ENCODE data around the gene ANKRD34B.

Gene ANKRD34B

DNA sequence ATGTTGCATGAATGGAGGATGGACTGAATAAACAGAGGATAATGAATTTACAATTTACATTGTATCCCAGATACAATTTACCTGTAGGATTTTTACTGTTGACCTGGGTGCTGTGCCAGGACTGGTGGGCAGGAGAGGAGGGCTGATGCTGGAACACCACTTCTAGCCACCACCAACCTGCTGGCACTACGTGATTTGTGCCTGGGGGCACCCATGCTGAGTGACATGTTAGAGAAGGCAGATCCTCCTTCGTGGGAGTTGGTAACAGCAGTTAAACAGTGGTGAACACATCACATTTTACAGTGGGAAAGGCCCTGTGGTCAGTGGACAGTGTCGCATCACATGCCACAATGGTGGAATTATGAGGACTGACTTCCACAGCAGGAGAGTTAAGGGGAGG is 3.0 kb upstream of the ANKRD34B start:
- Histone ChIP-seq H3K9ac (ENCODE audit: low read depth in 1 of 2, low read length in 2 of 2) (no peak overlapping the region), H3K36me3 (ENCODE audit: control insufficient read depth in 1 of 2, insufficient read depth in 2 of 2, low read length in 2 of 2) (no peaks in the 10 kb centered on the region), H3K4me3 (ENCODE audit: low read depth in 1 of 2, low read length in 2 of 2) (no peak overlapping the region), H3K4me1 (ENCODE audit: control insufficient read depth in 1 of 2, insufficient read depth in 2 of 2, low read length in 2 of 2) (peaks cover 0 to 5% of the 10 kb centered on the region in 2 donors), H3K9me3 (ENCODE audit: control insufficient read depth in 1 of 2, low read length in 2 of 2) (no peaks in the 10 kb centered on the region), H3K27me3 (ENCODE audit: control insufficient read depth in 1 of 2, insufficient read depth in 2 of 2, low read length in 2 of 2) (peaks cover 37 to 41% of the 10 kb centered on the region in 2 donors), H3K27ac (ENCODE audit: low read depth, low read length) (no peak overlapping the region)

DNA sequence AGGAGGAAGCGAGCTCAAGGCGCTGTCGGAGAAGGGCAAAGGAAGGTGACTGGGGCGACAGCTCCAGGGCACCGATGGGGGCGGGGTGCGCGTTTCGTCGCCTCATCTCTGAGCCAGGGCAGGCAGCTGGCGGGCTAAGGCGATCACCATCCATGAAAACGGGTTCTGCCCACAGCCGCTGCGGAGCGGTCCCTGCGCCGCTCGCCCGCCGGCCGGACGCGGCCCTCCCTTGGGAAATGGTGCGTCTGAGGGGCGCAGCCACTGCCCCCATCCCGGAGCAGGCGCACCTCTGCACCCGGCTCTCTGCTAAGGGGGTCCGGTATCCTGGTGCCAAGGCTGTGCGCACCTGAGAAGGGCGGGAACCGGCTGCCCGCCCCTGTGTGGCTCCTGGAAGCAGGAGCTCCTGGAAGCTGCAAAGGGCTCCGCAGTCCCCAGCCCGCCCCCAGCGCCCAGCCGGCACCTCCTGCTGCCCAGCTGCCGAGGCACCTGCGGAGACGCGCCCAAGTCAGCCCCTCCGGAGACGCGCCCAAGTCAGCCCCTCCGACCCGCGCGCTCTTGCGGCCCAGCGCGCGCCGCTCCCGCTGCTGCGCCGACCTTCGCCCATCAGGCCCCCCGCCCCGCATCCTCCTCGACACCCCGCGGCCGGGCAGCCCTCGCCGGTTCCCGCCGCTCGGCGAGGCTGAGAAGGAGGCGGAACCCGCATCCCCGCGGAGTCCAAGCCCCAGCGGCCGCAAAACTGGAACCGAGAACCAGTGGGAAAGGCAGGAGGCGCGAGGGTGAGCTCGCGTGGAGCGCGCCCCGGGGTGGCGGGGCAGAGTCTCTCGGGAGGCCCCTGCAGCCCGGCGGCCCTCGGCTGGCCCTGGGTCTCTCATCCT is 757 bp downstream of the ANKRD34B start:
- Histone ChIP-seq H3K4me3 (ENCODE audit: low read depth in 1 of 2, low read length in 2 of 2) (peak overlapping the region; percentile 43 to 55), H3K9ac (ENCODE audit: low read depth in 1 of 2, low read length in 2 of 2) (no peak overlapping the region), H3K9me3 (ENCODE audit: control insufficient read depth in 1 of 2, low read length in 2 of 2) (no peaks in the 10 kb centered on the region), H3K27me3 (ENCODE audit: control insufficient read depth in 1 of 2, insufficient read depth in 2 of 2, low read length in 2 of 2) (peaks cover 44 to 53% of the 10 kb centered on the region in 2 donors), H3K4me1 (ENCODE audit: control insufficient read depth in 1 of 2, insufficient read depth in 2 of 2, low read length in 2 of 2) (peaks cover 0 to 5% of the 10 kb centered on the region in 2 donors), H3K27ac (ENCODE audit: low read depth, low read length) (no peak overlapping the region), H3K36me3 (ENCODE audit: control insufficient read depth in 1 of 2, insufficient read depth in 2 of 2, low read length in 2 of 2) (no peaks in the 10 kb centered on the region)

DNA sequence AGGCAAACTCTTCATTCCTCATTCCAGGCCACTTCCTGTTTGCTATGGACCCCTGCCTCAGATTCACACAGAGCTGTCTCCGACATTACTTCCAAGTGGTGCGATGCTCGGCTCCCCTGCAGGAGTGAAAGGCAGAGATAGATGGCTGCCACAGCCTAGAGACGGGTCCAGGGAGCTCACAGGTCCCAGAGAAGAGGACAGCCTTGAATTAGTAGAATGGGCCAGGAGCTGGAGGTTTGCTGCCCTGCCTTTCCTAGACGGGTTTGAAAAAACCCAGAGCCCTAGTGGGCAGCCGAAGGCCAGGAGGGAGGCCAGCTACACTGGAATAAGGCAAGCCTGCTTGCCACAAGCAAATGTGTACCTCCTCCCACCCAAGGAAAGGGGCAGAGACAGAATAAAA is 1.8 kb downstream of the ANKRD34B start:
- Histone ChIP-seq H3K27me3 (ENCODE audit: control insufficient read depth in 1 of 2, insufficient read depth in 2 of 2, low read length in 2 of 2) (peaks cover 44 to 55% of the 10 kb centered on the region in 2 donors), H3K36me3 (ENCODE audit: control insufficient read depth in 1 of 2, insufficient read depth in 2 of 2, low read length in 2 of 2) (no peaks in the 10 kb centered on the region), H3K9me3 (ENCODE audit: control insufficient read depth in 1 of 2, low read length in 2 of 2) (no peaks in the 10 kb centered on the region), H3K9ac (ENCODE audit: low read depth in 1 of 2, low read length in 2 of 2) (no peak overlapping the region), H3K4me3 (ENCODE audit: low read depth in 1 of 2, low read length in 2 of 2) (no peak overlapping the region), H3K4me1 (ENCODE audit: control insufficient read depth in 1 of 2, insufficient read depth in 2 of 2, low read length in 2 of 2) (peaks cover 0 to 5% of the 10 kb centered on the region in 2 donors), H3K27ac (ENCODE audit: low read depth, low read length) (no peak overlapping the region)

DNA sequence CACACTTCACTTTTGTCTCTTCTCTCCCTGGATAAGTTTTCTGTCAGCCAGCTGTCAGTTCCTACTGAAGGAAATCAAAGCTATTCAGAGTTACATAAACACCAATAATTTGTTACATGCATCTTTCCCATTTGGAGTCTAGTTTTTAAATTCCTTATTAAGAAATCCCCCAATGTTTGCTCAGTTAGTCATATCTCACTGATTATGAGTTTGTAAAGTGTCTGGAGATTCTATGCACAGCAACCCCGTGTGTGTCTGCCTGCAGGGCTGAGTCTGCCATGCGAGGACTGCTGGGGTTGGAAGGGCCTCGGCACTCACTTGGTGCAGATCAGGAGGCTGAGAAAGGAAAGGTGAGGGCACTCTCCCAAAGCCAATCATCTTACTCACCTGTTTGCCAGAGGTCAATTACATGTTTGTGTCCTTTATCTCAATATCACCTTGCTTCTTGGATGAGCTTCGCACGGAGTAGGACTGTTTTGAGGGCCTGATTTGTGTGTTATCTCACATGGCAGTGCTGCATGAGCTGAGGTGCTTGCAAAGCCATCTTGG is 3.3 kb downstream of the ANKRD34B start:
- H3K4me3 ChIP-seq (ENCODE audit: low read depth in 1 of 2, low read length in 2 of 2) = no peak overlapping the region
- no peaks in the 10 kb centered on the region for H3K36me3 ChIP-seq (ENCODE audit: control insufficient read depth in 1 of 2, insufficient read depth in 2 of 2, low read length in 2 of 2)
- H3K9me3 ChIP-seq (ENCODE audit: control insufficient read depth in 1 of 2, low read length in 2 of 2) = no peaks in the 10 kb centered on the region
- peaks cover 39 to 44% of the 10 kb centered on the region in 2 donors for H3K27me3 ChIP-seq (ENCODE audit: control insufficient read depth in 1 of 2, insufficient read depth in 2 of 2, low read length in 2 of 2)
- no peak overlapping the region for H3K9ac ChIP-seq (ENCODE audit: low read depth in 1 of 2, low read length in 2 of 2)
- peaks cover 0 to 5% of the 10 kb centered on the region in 2 donors for H3K4me1 ChIP-seq (ENCODE audit: control insufficient read depth in 1 of 2, insufficient read depth in 2 of 2, low read length in 2 of 2)
- H3K27ac ChIP-seq (ENCODE audit: low read depth, low read length) = no peak overlapping the region

DNA sequence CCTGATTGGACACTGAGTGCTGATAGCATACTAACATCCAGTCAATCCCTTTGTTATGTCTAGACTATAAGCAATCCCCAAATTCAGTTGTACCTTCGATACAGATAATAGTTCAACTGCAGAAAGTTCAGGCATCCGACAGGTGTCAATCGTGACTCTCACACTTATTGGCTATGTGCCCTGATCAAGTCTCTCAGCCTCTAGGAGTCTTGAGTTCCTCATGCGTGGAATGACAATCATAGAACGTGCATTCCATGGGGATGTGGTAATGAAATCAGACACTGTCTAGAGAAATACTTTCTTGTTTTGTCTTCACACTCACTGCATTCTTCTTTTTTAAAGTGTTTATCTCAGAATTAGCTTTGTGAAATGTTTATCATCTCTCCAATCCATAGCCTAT is 4.8 kb downstream of the ANKRD34B start:
- Histone ChIP-seq H3K27ac (ENCODE audit: low read depth, low read length) (no peak overlapping the region), H3K27me3 (ENCODE audit: control insufficient read depth in 1 of 2, insufficient read depth in 2 of 2, low read length in 2 of 2) (peaks cover 25 to 30% of the 10 kb centered on the region in 2 donors)

DNA sequence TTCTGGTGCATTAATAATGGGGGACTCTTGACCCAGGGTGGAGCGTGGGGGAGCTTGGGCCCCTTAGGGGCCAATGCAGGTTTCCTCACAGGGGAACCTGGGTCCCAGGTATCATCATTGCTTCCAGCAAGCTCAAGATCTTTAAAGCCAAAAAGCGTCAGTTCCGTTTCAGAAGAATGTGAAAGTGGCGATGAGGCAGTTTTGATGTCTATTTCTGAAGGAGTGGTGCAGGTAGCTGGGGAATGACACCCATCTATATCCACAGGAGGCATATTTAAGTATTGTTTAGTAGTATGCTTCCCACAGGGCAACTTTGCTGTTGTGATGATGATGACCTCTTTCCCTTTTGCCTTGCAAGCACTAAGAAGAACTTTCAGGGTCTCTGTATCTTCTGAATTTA is 10.8 kb downstream of the ANKRD34B start:
- no peak overlapping the region for H3K27ac ChIP-seq (ENCODE audit: low read depth, low read length)
- no peaks in the 10 kb centered on the region for H3K9me3 ChIP-seq (ENCODE audit: control insufficient read depth in 1 of 2, low read length in 2 of 2)
- peaks cover 6 to 22% of the 10 kb centered on the region in 2 donors for H3K27me3 ChIP-seq (ENCODE audit: control insufficient read depth in 1 of 2, insufficient read depth in 2 of 2, low read length in 2 of 2)
- no peaks in the 10 kb centered on the region for H3K36me3 ChIP-seq (ENCODE audit: control insufficient read depth in 1 of 2, insufficient read depth in 2 of 2, low read length in 2 of 2)
- H3K4me3 ChIP-seq (ENCODE audit: low read depth in 1 of 2, low read length in 2 of 2) = no peak overlapping the region
- H3K4me1 ChIP-seq (ENCODE audit: control insufficient read depth in 1 of 2, insufficient read depth in 2 of 2, low read length in 2 of 2) = no peaks in the 10 kb centered on the region
- no peak overlapping the region for H3K9ac ChIP-seq (ENCODE audit: low read depth in 1 of 2, low read length in 2 of 2)

More for the DNA sequence above, 4.8 kb downstream of the ANKRD34B start:
- no peaks in the 10 kb centered on the region for H3K36me3 ChIP-seq (ENCODE audit: control insufficient read depth in 1 of 2, insufficient read depth in 2 of 2, low read length in 2 of 2)
- H3K9ac ChIP-seq (ENCODE audit: low read depth in 1 of 2, low read length in 2 of 2) = no peak overlapping the region
- no peaks in the 10 kb centered on the region for H3K9me3 ChIP-seq (ENCODE audit: control insufficient read depth in 1 of 2, low read length in 2 of 2)
- H3K4me3 ChIP-seq (ENCODE audit: low read depth in 1 of 2, low read length in 2 of 2) = no peak overlapping the region
- peaks cover 0 to 5% of the 10 kb centered on the region in 2 donors for H3K4me1 ChIP-seq (ENCODE audit: control insufficient read depth in 1 of 2, insufficient read depth in 2 of 2, low read length in 2 of 2)

DNA sequence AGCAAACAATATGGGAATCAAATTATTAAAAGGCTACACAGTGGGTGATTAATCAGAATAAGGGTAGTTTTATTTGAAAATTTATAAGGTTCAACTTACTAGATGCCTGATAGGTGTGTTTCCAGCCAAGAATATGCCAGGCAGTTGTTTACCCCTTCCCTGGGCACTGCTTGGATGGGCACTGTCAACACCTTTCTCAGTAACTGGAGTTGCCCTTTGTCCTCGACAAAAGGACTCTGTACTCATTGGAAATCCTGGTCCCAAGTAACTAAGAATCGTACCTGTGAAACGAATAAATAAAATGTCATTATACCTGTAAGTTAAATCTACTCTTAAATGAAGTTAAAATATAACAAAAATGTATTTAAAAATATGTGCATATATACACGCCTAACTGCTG is 15.0 kb downstream of the ANKRD34B start:
- no peak overlapping the region for H3K9ac ChIP-seq (ENCODE audit: low read depth in 1 of 2, low read length in 2 of 2)
- no peaks in the 10 kb centered on the region for H3K4me1 ChIP-seq (ENCODE audit: control insufficient read depth in 1 of 2, insufficient read depth in 2 of 2, low read length in 2 of 2)
- H3K27ac ChIP-seq (ENCODE audit: low read depth, low read length) = no peak overlapping the region
- H3K4me3 ChIP-seq (ENCODE audit: low read depth in 1 of 2, low read length in 2 of 2) = no peak overlapping the region
- H3K27me3 ChIP-seq (ENCODE audit: control insufficient read depth in 1 of 2, insufficient read depth in 2 of 2, low read length in 2 of 2) = peaks cover 6 to 19% of the 10 kb centered on the region in 2 donors
- H3K9me3 ChIP-seq (ENCODE audit: control insufficient read depth in 1 of 2, low read length in 2 of 2) = no peaks in the 10 kb centered on the region
- no peaks in the 10 kb centered on the region for H3K36me3 ChIP-seq (ENCODE audit: control insufficient read depth in 1 of 2, insufficient read depth in 2 of 2, low read length in 2 of 2)

DNA sequence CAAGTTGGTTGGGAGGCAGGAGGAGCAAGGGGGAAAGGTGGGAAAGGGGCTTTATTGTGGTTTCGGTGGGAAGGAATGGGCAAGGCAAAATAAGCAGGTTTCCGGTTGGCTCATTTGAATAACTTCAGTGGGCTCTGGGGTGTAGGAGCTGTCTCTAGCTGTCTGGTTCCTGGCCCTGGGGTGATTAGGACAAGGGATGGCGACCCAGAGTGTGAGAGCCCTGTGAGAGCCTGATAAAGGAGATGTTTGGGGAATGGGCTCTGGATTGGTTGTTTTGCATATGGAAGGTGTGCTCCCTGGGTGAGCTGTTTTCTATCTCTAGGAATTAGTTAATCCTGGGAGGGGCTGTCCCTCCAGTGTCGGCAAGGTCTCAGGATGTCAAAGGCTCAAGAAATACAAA is 15.4 kb downstream of the ANKRD34B start:
- H3K36me3 ChIP-seq (ENCODE audit: control insufficient read depth in 1 of 2, insufficient read depth in 2 of 2, low read length in 2 of 2) = no peaks in the 10 kb centered on the region
- H3K27ac ChIP-seq (ENCODE audit: low read depth, low read length) = no peak overlapping the region
- H3K9me3 ChIP-seq (ENCODE audit: control insufficient read depth in 1 of 2, low read length in 2 of 2) = no peaks in the 10 kb centered on the region
- peaks cover 6 to 17% of the 10 kb centered on the region in 2 donors for H3K27me3 ChIP-seq (ENCODE audit: control insufficient read depth in 1 of 2, insufficient read depth in 2 of 2, low read length in 2 of 2)
- no peak overlapping the region for H3K4me3 ChIP-seq (ENCODE audit: low read depth in 1 of 2, low read length in 2 of 2)
- H3K4me1 ChIP-seq (ENCODE audit: control insufficient read depth in 1 of 2, insufficient read depth in 2 of 2, low read length in 2 of 2) = no peaks in the 10 kb centered on the region
- no peak overlapping the region for H3K9ac ChIP-seq (ENCODE audit: low read depth in 1 of 2, low read length in 2 of 2)

DNA sequence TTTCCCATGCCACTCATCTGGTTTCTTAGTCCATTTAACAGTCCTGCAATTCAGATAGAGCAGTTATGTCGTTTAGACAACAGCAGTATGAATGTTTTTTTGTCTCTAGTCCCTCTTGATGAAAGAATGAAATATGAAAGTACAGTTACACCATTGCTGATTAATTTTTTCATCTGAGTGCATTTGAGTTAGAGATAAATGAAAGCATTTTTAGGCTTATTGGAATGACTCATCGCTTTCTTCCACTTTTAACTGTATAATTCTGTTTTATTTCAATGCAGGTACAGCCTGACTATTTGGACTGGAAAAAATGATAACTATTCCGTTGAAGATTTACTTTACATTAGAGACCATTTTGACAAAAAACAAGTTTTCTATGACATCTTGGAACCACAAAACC is 28.7 kb downstream of the ANKRD34B start:
- H3K4me3 ChIP-seq (ENCODE audit: low read depth in 1 of 2, low read length in 2 of 2) = no peak overlapping the region
- H3K4me1 ChIP-seq (ENCODE audit: control insufficient read depth in 1 of 2, insufficient read depth in 2 of 2, low read length in 2 of 2) = no peaks in the 10 kb centered on the region
- no peaks in the 10 kb centered on the region for H3K27me3 ChIP-seq (ENCODE audit: control insufficient read depth in 1 of 2, insufficient read depth in 2 of 2, low read length in 2 of 2)
- no peak overlapping the region for H3K27ac ChIP-seq (ENCODE audit: low read depth, low read length)
- H3K36me3 ChIP-seq (ENCODE audit: control insufficient read depth in 1 of 2, insufficient read depth in 2 of 2, low read length in 2 of 2) = no peaks in the 10 kb centered on the region
- no peaks in the 10 kb centered on the region for H3K9me3 ChIP-seq (ENCODE audit: control insufficient read depth in 1 of 2, low read length in 2 of 2)
- no peak overlapping the region for H3K9ac ChIP-seq (ENCODE audit: low read depth in 1 of 2, low read length in 2 of 2)

DNA sequence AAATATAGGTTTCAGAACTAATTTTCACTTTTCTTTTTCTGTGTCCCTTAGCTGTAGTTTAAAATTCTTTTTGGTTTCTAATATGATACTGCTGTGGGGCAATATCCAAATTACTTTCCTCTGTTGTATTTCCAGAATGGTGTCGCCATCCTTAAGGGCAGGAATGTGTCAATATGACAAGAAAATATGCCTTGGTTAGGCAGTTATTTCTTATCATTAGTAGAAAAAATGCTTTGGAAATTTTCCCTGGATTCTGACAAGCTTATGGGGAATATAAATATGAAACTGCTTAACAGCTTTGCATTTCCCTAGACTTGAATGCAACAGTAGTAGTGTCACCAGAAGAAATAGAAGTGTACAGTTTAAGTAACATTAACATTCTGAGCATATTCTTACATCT is 29.4 kb downstream of the ANKRD34B start:
- Histone ChIP-seq H3K9ac (ENCODE audit: low read depth in 1 of 2, low read length in 2 of 2) (no peak overlapping the region), H3K27ac (ENCODE audit: low read depth, low read length) (no peak overlapping the region), H3K27me3 (ENCODE audit: control insufficient read depth in 1 of 2, insufficient read depth in 2 of 2, low read length in 2 of 2) (no peaks in the 10 kb centered on the region), H3K36me3 (ENCODE audit: control insufficient read depth in 1 of 2, insufficient read depth in 2 of 2, low read length in 2 of 2) (no peaks in the 10 kb centered on the region), H3K4me1 (ENCODE audit: control insufficient read depth in 1 of 2, insufficient read depth in 2 of 2, low read length in 2 of 2) (no peaks in the 10 kb centered on the region), H3K9me3 (ENCODE audit: control insufficient read depth in 1 of 2, low read length in 2 of 2) (no peaks in the 10 kb centered on the region), H3K4me3 (ENCODE audit: low read depth in 1 of 2, low read length in 2 of 2) (no peak overlapping the region)
